Spleen (tissue), 11 donors: ENCODE data around the gene ZNF26. TPM values are rescaled to one million over a fixed set of nuclear protein-coding genes. Genes with fewer than 3 reads are reported as not detected.

Experiments used
- DNase-seq: peaks from one replicate; pipeline ENCODE4 v3.0.0-alpha.2; 2020
- H3K27ac ChIP-seq, 8 donors: fragments of 200-600 bp; sonication (generic) in 7 of 8; 1 replicate in 4 of 8; 2 replicates in 4 of 8; pipeline versions ENCODE4 v1.5.0 to v1.8.0; 2016 to 2021; ENCODE audit warnings: inconsistent platforms in 4 of 8, mild to moderate bottlenecking in 4 of 8, moderate library complexity in 1 of 8
- H3K27me3 ChIP-seq, 7 donors: fragments of 200-600 bp; sonication (generic) in 6 of 7; replicated peaks in 1 of 7; 1 replicate in 4 of 7; 2 replicates in 3 of 7; pipeline versions ENCODE4 v1.5.0 to v1.8.0; 2016 to 2021; ENCODE audit warnings: inconsistent platforms in 3 of 7, mild to moderate bottlenecking in 1 of 7
- H3K36me3 ChIP-seq, 6 donors: fragments of 200-600 bp; sonication (generic) in 5 of 6; 1 replicate in 4 of 6; 2 replicates in 2 of 6; pipeline versions ENCODE4 v1.5.0 to v1.8.0; 2016 to 2021; ENCODE audit warnings: inconsistent platforms in 2 of 6
- H3K4me1 ChIP-seq, 6 donors: fragments of 200-600 bp; sonication (generic) in 5 of 6; 1 replicate in 3 of 6; 2 replicates in 3 of 6; pipeline versions ENCODE4 v1.5.0 to v1.8.0; 2016 to 2021; ENCODE audit warnings: inconsistent platforms in 3 of 6
- H3K4me3 ChIP-seq, 8 donors: fragments of 200-600 bp; sonication (generic) in 7 of 8; 1 replicate in 4 of 8; 2 replicates in 4 of 8; pipeline versions ENCODE4 v1.5.0 to v1.8.0; 2016 to 2021; ENCODE audit warnings: inconsistent platforms in 4 of 8, mild to moderate bottlenecking in 4 of 8, moderate library complexity in 2 of 8
- H3K9me3 ChIP-seq, 8 donors: fragments of 200-600 bp; sonication (generic) in 7 of 8; 1 replicate in 4 of 8; 2 replicates in 4 of 8; pipeline versions ENCODE4 v1.5.0 to v1.8.0; 2016 to 2021; ENCODE audit warnings: inconsistent platforms in 4 of 8
- CTCF ChIP-seq, 11 experiments: fragments of 200-600 bp in 7 of 11; fragments of 450-650 bp in 4 of 11; sonication (generic) in 4 of 11; IDR thresholded peaks in 8 of 11; conservative IDR thresholded peaks in 3 of 11; 1 replicate in 7 of 11; 2 replicates in 4 of 11; pipeline versions ENCODE4 v1.4.0 to v1.8.0; 2016 to 2021; ENCODE audit warnings: antibody characterized with exemption in 11 of 11, inconsistent platforms in 4 of 11, mild to moderate bottlenecking in 1 of 11
- POLR2A ChIP-seq, 3 donors: fragments of 450-650 bp; IDR thresholded peaks; one replicate each; pipeline ENCODE4 v1.5.1; 2017; ENCODE audit warnings: antibody characterized with exemption in 3 of 3, mild to moderate bottlenecking in 1 of 3
- POLR2AphosphoS5 ChIP-seq, 3 donors: sonication (generic); formaldehyde crosslinking; IDR thresholded peaks; one replicate each; pipeline ENCODE4 v1.5.1; 2017; ENCODE audit warnings: antibody characterized with exemption in 3 of 3
- whole genome bisulfite sequencing, 5 donors: extraction: QIAGEN DNeasy Blood & Tissue Kit in 3 of 5; methylation state at CpG; one replicate each; pipeline versions ENCODE4 v1.1.5 to v1.1.7; 2013 to 2018; 5-methylcytosine and 5-hydroxymethylcytosine counted together
- intact Hi-C: fragments of 100-400 bp; cut with DNase I; formaldehyde crosslinking; loops from one replicate; pipeline ENCODE4 v1.15.0; 2023; ENCODE audit warnings: low total_unique reads
- polyA plus RNA-seq, 3 donors: library from polyadenylated mRNA; stranded (reverse); fragments of 200-250 nt; gene quantifications; one replicate each; pipeline ENCODE4 v1.2.1, GENCODE V29; 2013
- total RNA-seq, 7 donors: library from RNA; depleted of rRNA in 3 of 7; stranded (reverse); fragments of >200 nt in 3 of 7; fragmentation: NEBNext Ultra II Directional in 4 of 7; extraction: Animal tissue kit (Norgen Biotek cat#: 25700) in 4 of 7; gene quantifications; one replicate each; pipeline versions ENCODE4 v1.1.0 to v1.2.1, GENCODE V29; 2016 to 2021
- donor health status: healthy with polysubstance abuse.
- donor health status: DM: no; HTN: no; CAD: no; lungs with moderate emphysema.
- donor health status: DM: no; HTN: no; CAD: no.
- donor health status: Bipolar disorder and iron deficiency.
- donor health status: healthy.
- donor health status: DM: no; HTN: no; CAD: no.
- donor health status: DM: yes; HTN: yes; CAD: no.

ZNF26 gene
- total and polyA plus RNA-seq, 10 donors: 4.0 to 28.7 (median 17.9) TPM

GRCh38 chr12:133037207-133038005 lies 51.2 kb downstream of the ZNF26 start, which contains the start of gene ZNF84:
Gene ZNF84, plus strand, starts transcription at chr12:133037509. Its CDS starts 3,959 bp downstream, at chr12:133041468.
- intact Hi-C loops: no loop called here
- WGBS, 5 donors: 0 to 1% (median 0%) methylated on average over 68 to 103 of the region's 103 CpGs
- Histone ChIP-seq H3K27me3 (no peaks in the 10 kb centered on the region), H3K4me3 (peak within 1 kb of the TSS; percentile 50 to 89 (median 67)), H3K36me3 (peaks cover 8 to 36% (median 26%) of the 10 kb centered on the region in 6 donors), H3K27ac (peak within 1 kb of the TSS; percentile 90 to 98 (median 96)), H3K4me1 (peaks cover 0 to 24% (median 13%) of the 10 kb centered on the region in 6 donors), H3K9me3 (peaks cover 22 to 89% (median 85%) of the 10 kb centered on the region in 8 donors)
- TF ChIP-seq POLR2AphosphoS5 (IDR thresholded peaks at IDR 0.05) (peak; percentile 89 to 92 (median 91)), CTCF (IDR thresholded peaks at IDR 0.05 in 8 of 11, conservative IDR thresholded peaks at IDR 0.05 in 3 of 11) (peak in 1 of 11 experiments; percentile 22), POLR2A (IDR thresholded peaks at IDR 0.05) (peak in 1 of 3 donors; percentile 25)
- peak; percentile 98 for DNase-seq

- peaks cover 30 to 89% (median 85%) of the 10 kb centered on the region in 8 donors for H3K9me3 ChIP-seq
- H3K4me1 ChIP-seq: peaks cover 0 to 24% (median 13%) of the 10 kb centered on the region in 6 donors
- 51 to 60% (median 54%) methylated on average over 4 of the region's 4 CpGs for whole genome bisulfite sequencing, 5 donors
- peak overlapping the region; percentile 90 to 98 (median 96) for H3K27ac ChIP-seq
- intact Hi-C loops: no loop called here
- no peak for DNase-seq
- no peaks in the 10 kb centered on the region for H3K27me3 ChIP-seq
- H3K4me3 ChIP-seq: peak overlapping the region; percentile 50 to 89 (median 67)
- no peak for TF ChIP-seq CTCF (IDR thresholded peaks at IDR 0.05 in 8 of 11, conservative IDR thresholded peaks at IDR 0.05 in 3 of 11)
- no peak for TF ChIP-seq POLR2A (IDR thresholded peaks at IDR 0.05)
- TF ChIP-seq POLR2AphosphoS5 (IDR thresholded peaks at IDR 0.05): no peak
- H3K36me3 ChIP-seq: peaks cover 12 to 44% (median 34%) of the 10 kb centered on the region in 6 donors
Measured at GRCh38 chr12:133038118-133038709, 52.0 kb downstream of the ZNF26 start.

DNA sequence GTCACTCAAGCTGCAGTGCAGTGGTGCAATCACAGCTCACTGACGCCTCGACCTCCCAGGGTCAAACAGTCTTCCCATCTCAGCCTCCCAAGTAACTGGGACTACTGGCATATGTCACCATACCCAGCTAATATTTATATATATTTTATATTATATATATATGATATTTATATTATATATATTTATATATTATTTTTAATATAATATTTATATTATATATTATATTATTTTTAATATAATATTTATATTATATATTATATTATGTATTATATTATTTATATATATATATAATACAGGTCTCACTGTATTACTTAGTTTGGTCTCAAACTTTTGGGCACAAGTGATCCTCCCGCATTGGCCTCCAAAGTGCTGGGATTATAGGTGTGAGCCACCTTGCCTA lies 60.5 kb downstream of the ZNF26 start:
- no peak overlapping the region for H3K27ac ChIP-seq
- intact Hi-C loops: no loop called here
- H3K4me1 ChIP-seq: no peaks in the 10 kb centered on the region
- no peak overlapping the region for H3K4me3 ChIP-seq
- no peak for TF ChIP-seq POLR2AphosphoS5 (IDR thresholded peaks at IDR 0.05)
- no peak for TF ChIP-seq POLR2A (IDR thresholded peaks at IDR 0.05)
- no peak for TF ChIP-seq CTCF (IDR thresholded peaks at IDR 0.05 in 8 of 11, conservative IDR thresholded peaks at IDR 0.05 in 3 of 11)
- peaks cover 72 to 100% (median 100%) of the 10 kb centered on the region in 8 donors for H3K9me3 ChIP-seq
- 93 to 100% (median 98%) methylated on average over 3 of the region's 3 CpGs for WGBS, 5 donors
- no peaks in the 10 kb centered on the region for H3K27me3 ChIP-seq
- DNase-seq: no peak
- peaks cover 64 to 100% (median 99%) of the 10 kb centered on the region in 6 donors for H3K36me3 ChIP-seq

- WGBS, 5 donors: 93 to 99% (median 97%) methylated on average over 5 of the region's 5 CpGs
- TF ChIP-seq CTCF (IDR thresholded peaks at IDR 0.05 in 8 of 11, conservative IDR thresholded peaks at IDR 0.05 in 3 of 11): no peak
- TF ChIP-seq POLR2AphosphoS5 (IDR thresholded peaks at IDR 0.05): no peak
- no peak for TF ChIP-seq POLR2A (IDR thresholded peaks at IDR 0.05)
- Histone ChIP-seq H3K27me3 (no peaks in the 10 kb centered on the region), H3K4me1 (no peaks in the 10 kb centered on the region), H3K27ac (no peak overlapping the region), H3K9me3 (peaks cover 87 to 100% (median 100%) of the 10 kb centered on the region in 8 donors), H3K4me3 (no peak overlapping the region), H3K36me3 (peaks cover 27 to 86% (median 56%) of the 10 kb centered on the region in 6 donors)
- DNase-seq: no peak
- intact Hi-C loops: no loop called here
Measured at GRCh38 chr12:133057446-133057845, 71.3 kb downstream of the ZNF26 start.
